ENCODE data around the gene TXNRD2. TPM values are rescaled to one million over a fixed set of nuclear protein-coding genes. Genes with fewer than 3 reads are reported as not detected.

TXNRD2 gene
- total RNA-seq, 2 donors from 2014 or later = 7.3 to 13.6 TPM

DNA sequence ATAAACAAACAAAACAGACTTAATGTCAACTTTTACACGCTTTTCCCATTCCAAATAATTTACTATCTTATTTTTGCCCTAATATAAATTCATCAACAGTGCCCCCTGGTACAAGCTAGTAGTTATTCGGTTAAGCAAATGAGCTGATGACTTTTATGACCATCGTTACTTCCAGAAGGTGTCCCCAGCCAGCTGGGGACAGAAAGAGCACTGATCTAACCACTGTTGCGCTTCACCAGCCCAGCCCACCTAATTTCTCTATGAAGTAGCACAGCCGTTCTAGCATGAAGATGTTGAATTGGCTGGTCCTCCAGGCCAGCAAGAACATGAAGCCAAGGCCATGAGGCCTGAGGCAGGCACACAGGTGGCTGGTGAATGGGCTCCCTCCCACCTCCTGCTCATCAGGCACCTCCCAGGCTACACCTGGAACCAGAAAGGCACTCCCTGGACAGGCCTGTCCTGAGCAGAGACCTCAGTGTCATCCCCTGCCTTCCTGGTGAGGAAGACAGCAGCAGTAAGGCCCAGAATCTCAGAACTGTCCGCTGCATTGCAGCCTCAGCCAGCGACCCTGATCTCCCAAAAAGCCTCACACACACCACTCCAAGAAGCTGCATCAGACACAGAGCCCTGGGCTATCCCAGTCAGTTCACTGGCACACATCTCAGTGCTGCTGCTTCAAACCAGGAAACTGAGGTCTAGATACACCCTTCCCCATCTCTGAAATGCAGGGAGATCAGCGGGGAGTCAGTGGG is 99.8 kb downstream of the TXNRD2 start:
- Mint-ChIP-seq H3K9me3 (no peaks in the 10 kb centered on the region), H3K36me3 (ENCODE audit: low read depth) (no peaks in the 10 kb centered on the region), H3K27me3 (ENCODE audit: insufficient read depth) (no peaks in the 10 kb centered on the region), H3K4me3 (no peak overlapping the region), H3K27ac (no peak overlapping the region), H3K4me1 (peaks cover 6% of the 10 kb centered on the region)
- no peak overlapping the region for H3K9ac ChIP-seq (ENCODE audit: extremely low read depth, low read length, poor library complexity, severe bottlenecking)
- 90 to 96% methylated on average over 7 to 8 of the region's 8 CpGs for WGBS, 2 experiments (ENCODE audit: insufficient coverage in 1 of 2, insufficient read length in 1 of 2)
- no peak overlapping the region for H3K4me3 ChIP-seq (ENCODE audit: low read length)
- H3K27me3 ChIP-seq (ENCODE audit: control insufficient read depth, insufficient read depth, low read length, poor library complexity, severe bottlenecking) = no peaks in the 10 kb centered on the region
- TF ChIP-seq, protein P1, sequence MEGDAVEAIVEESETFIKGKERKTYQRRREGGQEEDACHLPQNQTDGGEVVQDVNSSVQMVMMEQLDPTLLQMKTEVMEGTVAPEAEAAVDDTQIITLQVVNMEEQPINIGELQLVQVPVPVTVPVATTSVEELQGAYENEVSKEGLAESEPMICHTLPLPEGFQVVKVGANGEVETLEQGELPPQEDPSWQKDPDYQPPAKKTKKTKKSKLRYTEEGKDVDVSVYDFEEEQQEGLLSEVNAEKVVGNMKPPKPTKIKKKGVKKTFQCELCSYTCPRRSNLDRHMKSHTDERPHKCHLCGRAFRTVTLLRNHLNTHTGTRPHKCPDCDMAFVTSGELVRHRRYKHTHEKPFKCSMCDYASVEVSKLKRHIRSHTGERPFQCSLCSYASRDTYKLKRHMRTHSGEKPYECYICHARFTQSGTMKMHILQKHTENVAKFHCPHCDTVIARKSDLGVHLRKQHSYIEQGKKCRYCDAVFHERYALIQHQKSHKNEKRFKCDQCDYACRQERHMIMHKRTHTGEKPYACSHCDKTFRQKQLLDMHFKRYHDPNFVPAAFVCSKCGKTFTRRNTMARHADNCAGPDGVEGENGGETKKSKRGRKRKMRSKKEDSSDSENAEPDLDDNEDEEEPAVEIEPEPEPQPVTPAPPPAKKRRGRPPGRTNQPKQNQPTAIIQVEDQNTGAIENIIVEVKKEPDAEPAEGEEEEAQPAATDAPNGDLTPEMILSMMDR (conservative IDR thresholded peaks at IDR 0.05) = peak; percentile 14
- H3K36me3 ChIP-seq (ENCODE audit: control insufficient read depth, insufficient read depth, low read length) = peaks cover 1% of the 10 kb centered on the region
- H3K9me3 ChIP-seq (ENCODE audit: control insufficient read depth, low read length) = no peaks in the 10 kb centered on the region
- no peak for DNase-seq
- no peak overlapping the region for H3K27ac ChIP-seq (ENCODE audit: low read depth, low read length)
- peaks cover 7% of the 10 kb centered on the region for H3K4me1 ChIP-seq (ENCODE audit: control insufficient read depth, insufficient read depth, low read length)

DNA sequence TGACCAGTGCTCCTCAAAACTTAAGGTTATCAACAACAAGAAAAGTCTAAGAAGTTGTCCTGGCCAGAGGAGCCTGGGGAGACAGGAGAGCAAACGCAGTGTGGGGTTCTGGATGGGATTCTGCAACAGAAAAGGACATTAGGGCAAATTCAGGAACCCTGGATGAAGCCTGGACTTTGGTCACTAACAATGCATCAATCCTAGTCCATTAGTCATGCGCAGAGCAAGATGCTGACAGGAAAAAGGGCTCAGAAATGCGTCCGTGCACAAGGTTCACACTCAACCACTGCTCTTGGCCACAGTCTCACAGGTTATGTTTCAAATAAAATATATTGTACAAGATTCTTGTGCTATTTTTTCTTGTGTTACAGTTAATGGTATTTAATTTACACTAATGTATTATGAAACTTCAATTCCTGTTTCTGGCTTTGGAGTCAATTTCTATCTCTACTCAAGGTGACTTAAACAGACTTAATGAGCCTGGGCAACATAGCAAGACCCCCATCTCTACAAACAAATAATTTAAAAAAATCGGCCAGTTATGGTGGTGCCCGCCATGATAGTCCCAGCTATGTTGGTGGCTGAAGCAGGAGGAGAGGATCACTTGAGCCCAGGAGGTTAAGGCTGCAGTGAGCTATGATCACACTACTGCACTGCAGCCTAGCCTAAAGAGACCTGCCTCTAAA is 100.5 kb downstream of the TXNRD2 start:
- no peak overlapping the region for H3K27ac ChIP-seq (ENCODE audit: low read depth, low read length)
- no peaks in the 10 kb centered on the region for H3K27me3 Mint-ChIP-seq (ENCODE audit: insufficient read depth)
- 93 to 96% methylated on average over 4 to 6 of the region's 6 CpGs for WGBS, 2 experiments (ENCODE audit: insufficient coverage in 1 of 2, insufficient read length in 1 of 2)

DNA sequence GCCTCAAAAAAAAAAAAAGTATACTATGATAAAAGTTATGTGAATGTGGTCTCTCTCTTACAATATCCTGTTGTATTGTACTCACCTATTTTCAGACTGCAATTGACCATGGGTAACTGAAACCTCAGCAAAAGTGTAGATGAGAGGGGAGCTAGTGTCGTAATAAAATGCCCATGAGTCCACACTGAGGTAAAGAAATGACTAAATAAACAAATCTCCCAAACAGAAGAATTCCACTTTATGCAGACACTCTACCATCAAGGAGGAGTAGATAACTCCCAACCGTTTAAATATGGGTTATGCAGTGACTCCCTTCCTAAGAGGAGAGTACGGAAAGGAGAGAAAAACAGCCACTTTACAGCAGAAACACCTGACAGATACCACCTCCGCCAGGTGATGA is 101.6 kb downstream of the TXNRD2 start:
- Mint-ChIP-seq H3K4me3 (no peak overlapping the region), H3K27ac (no peak overlapping the region)
- DNase-seq = no peak

More for the DNA sequence above, 100.5 kb downstream of the TXNRD2 start:
- H3K36me3 Mint-ChIP-seq (ENCODE audit: low read depth) = no peaks in the 10 kb centered on the region
- no peak for DNase-seq
- Histone ChIP-seq H3K27me3 (ENCODE audit: control insufficient read depth, insufficient read depth, low read length, poor library complexity, severe bottlenecking) (no peaks in the 10 kb centered on the region), H3K9ac (ENCODE audit: extremely low read depth, low read length, poor library complexity, severe bottlenecking) (no peak overlapping the region), H3K4me1 (ENCODE audit: control insufficient read depth, insufficient read depth, low read length) (peaks cover 7% of the 10 kb centered on the region), H3K4me3 (ENCODE audit: low read length) (no peak overlapping the region), H3K36me3 (ENCODE audit: control insufficient read depth, insufficient read depth, low read length) (no peaks in the 10 kb centered on the region), H3K9me3 (ENCODE audit: control insufficient read depth, low read length) (no peaks in the 10 kb centered on the region)
- TF ChIP-seq, protein P1 (conservative IDR thresholded peaks at IDR 0.05) = no peak
- no peak overlapping the region for H3K4me3 Mint-ChIP-seq
- H3K9me3 Mint-ChIP-seq = no peaks in the 10 kb centered on the region
- H3K4me1 Mint-ChIP-seq = peaks cover 6% of the 10 kb centered on the region
- no peak overlapping the region for H3K27ac Mint-ChIP-seq

More for the DNA sequence above, 101.6 kb downstream of the TXNRD2 start:
- H3K4me1 ChIP-seq (ENCODE audit: control insufficient read depth, insufficient read depth, low read length) = peaks cover 7% of the 10 kb centered on the region
- no peak overlapping the region for H3K27ac ChIP-seq (ENCODE audit: low read depth, low read length)
- Mint-ChIP-seq H3K4me1 (peaks cover 6% of the 10 kb centered on the region), H3K9me3 (no peaks in the 10 kb centered on the region), H3K27me3 (ENCODE audit: insufficient read depth) (no peaks in the 10 kb centered on the region), H3K36me3 (ENCODE audit: low read depth) (no peaks in the 10 kb centered on the region)
- TF ChIP-seq, protein P1 (conservative IDR thresholded peaks at IDR 0.05) = no peak
- no peak overlapping the region for H3K4me3 ChIP-seq (ENCODE audit: low read length)
- WGBS, 2 experiments (ENCODE audit: insufficient coverage in 1 of 2, insufficient read length in 1 of 2) = 87 to 96% methylated on average over 3 to 4 of the region's 4 CpGs
- H3K9ac ChIP-seq (ENCODE audit: extremely low read depth, low read length, poor library complexity, severe bottlenecking) = no peak overlapping the region
- no peaks in the 10 kb centered on the region for H3K27me3 ChIP-seq (ENCODE audit: control insufficient read depth, insufficient read depth, low read length, poor library complexity, severe bottlenecking)
- H3K36me3 ChIP-seq (ENCODE audit: control insufficient read depth, insufficient read depth, low read length) = no peaks in the 10 kb centered on the region
- H3K9me3 ChIP-seq (ENCODE audit: control insufficient read depth, low read length) = no peaks in the 10 kb centered on the region
